DOHH2 (cell line): Measurements from ENCODE around the gene PRAMEF20.

ENCODE experiments used
- H3F3A ChIP-seq: fragments of 200-600 bp; sonication (generic), shearing (Covaris generic); 2 replicates; pipeline ENCODE4 v1.6.0; 2016; ENCODE audit warnings: antibody characterized with exemption, mild to moderate bottlenecking; ENCODE audit not compliant: control insufficient read depth, insufficient read depth
- H3K27ac ChIP-seq: fragments of 200-600 bp; sonication (generic); 2 replicates; pipeline ENCODE4 v1.5.1; 2014; ENCODE audit warnings: low read depth, mild to moderate bottlenecking, low read length, moderate library complexity
- H3K27me3 ChIP-seq: fragments of 200-600 bp; sonication (generic); 2 replicates; pipeline ENCODE4 v1.6.1; 2014; ENCODE audit warnings: mild to moderate bottlenecking, low read length, mixed read lengths; ENCODE audit not compliant: control insufficient read depth
- H3K36me3 ChIP-seq: fragments of 200-600 bp; sonication (generic); 2 replicates; pipeline ENCODE4 v1.6.1; 2014; ENCODE audit warnings: mild to moderate bottlenecking, low read length, moderate library complexity, mixed read lengths; ENCODE audit not compliant: control insufficient read depth
- H3K4me1 ChIP-seq: fragments of 200-600 bp; sonication (generic); 2 replicates; pipeline ENCODE4 v1.6.1; 2014; ENCODE audit warnings: mild to moderate bottlenecking, low read length, mixed read lengths; ENCODE audit not compliant: control insufficient read depth
- H3K4me2 ChIP-seq: fragments of 200-600 bp; sonication (generic); 2 replicates; pipeline ENCODE4 v1.6.0; 2014; ENCODE audit warnings: mild to moderate bottlenecking, low read length, moderate library complexity
- H3K4me3 ChIP-seq: fragments of 200-600 bp; sonication (generic); 2 replicates; pipeline ENCODE4 v1.5.1; 2014; ENCODE audit warnings: mild to moderate bottlenecking, low read length, mixed read lengths
- H3K79me2 ChIP-seq: fragments of 200-600 bp; sonication (generic); 2 replicates; pipeline ENCODE4 v1.6.1; 2014; ENCODE audit warnings: mild to moderate bottlenecking, low read length, mixed read lengths; ENCODE audit not compliant: control insufficient read depth
- H3K9me2 ChIP-seq: fragments of 200-600 bp; sonication (generic); replicated peaks from 2 replicates; pipeline ENCODE4 v1.6.1; 2014; ENCODE audit warnings: mild to moderate bottlenecking, low read length, mixed read lengths; ENCODE audit not compliant: control insufficient read depth
- H3K9me3 ChIP-seq: fragments of 200-600 bp; sonication (generic); 2 replicates; pipeline ENCODE4 v1.6.1; 2014; ENCODE audit warnings: antibody characterized with exemption, low read length, mixed read lengths; ENCODE audit not compliant: control insufficient read depth, insufficient read depth
- H4K20me1 ChIP-seq: fragments of 200-600 bp; sonication (generic); 2 replicates; pipeline ENCODE4 v1.6.0; 2014; ENCODE audit warnings: low read depth, mild to moderate bottlenecking, antibody characterized with exemption, low read length, moderate library complexity; ENCODE audit not compliant: control insufficient read depth, insufficient read depth
- EZH2phosphoT487 ChIP-seq: fragments of 200-600 bp; sonication (generic); IDR thresholded peaks from 2 replicates; pipeline ENCODE4 v1.6.1; 2017; ENCODE audit warnings: borderline replicate concordance, mild to moderate bottlenecking, antibody characterized with exemption, low read length, moderate library complexity, mixed read lengths
- TF ChIP-seq, protein P1 (sequence below): fragments of 200-600 bp; sonication (generic); IDR thresholded peaks from one replicate; pipeline ENCODE4 v1.5.1; 2014; ENCODE audit warnings: antibody characterized with exemption, mild to moderate bottlenecking, low read depth, low read length; ENCODE audit not compliant: poor library complexity, severe bottlenecking

PRAMEF20 gene

GRCh38 chr1:13443335-13443979 lies 33.2 kb downstream of the PRAMEF20 start:
- Histone ChIP-seq H3K9me2 (no peaks in the 10 kb centered on the region), H3K4me3 (no peak overlapping the region), H3K79me2 (no peaks in the 10 kb centered on the region), H3K9me3 (no peaks in the 10 kb centered on the region), H3K27me3 (no peaks in the 10 kb centered on the region), H4K20me1 (no peaks in the 10 kb centered on the region), H3F3A (no peaks in the 10 kb centered on the region), H3K36me3 (no peaks in the 10 kb centered on the region), H3K4me1 (no peaks in the 10 kb centered on the region), H3K4me2 (no peak overlapping the region), H3K27ac (no peak overlapping the region)
- TF ChIP-seq EZH2phosphoT487, result no peak
- TF ChIP-seq, protein P1, sequence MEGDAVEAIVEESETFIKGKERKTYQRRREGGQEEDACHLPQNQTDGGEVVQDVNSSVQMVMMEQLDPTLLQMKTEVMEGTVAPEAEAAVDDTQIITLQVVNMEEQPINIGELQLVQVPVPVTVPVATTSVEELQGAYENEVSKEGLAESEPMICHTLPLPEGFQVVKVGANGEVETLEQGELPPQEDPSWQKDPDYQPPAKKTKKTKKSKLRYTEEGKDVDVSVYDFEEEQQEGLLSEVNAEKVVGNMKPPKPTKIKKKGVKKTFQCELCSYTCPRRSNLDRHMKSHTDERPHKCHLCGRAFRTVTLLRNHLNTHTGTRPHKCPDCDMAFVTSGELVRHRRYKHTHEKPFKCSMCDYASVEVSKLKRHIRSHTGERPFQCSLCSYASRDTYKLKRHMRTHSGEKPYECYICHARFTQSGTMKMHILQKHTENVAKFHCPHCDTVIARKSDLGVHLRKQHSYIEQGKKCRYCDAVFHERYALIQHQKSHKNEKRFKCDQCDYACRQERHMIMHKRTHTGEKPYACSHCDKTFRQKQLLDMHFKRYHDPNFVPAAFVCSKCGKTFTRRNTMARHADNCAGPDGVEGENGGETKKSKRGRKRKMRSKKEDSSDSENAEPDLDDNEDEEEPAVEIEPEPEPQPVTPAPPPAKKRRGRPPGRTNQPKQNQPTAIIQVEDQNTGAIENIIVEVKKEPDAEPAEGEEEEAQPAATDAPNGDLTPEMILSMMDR, result no peak

DNA sequence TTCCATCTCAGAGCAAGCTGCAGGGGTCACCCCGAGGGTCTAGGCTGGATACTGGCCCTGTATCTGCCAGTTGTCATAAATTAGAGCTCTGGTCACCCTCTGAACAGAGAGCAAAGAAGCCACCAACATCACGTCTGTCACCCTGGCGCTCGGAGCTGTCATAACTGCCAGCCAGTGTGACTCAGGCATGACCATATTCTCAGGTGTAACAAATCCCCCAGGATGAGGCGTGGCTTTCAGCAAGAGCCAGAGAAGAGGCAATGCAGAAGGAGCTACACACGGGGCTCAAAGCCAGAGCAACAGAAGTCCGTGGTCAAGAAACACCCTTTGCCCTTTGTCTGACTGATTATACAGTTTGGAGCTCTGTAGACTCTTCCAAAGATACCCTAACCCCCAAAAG lies 40.0 kb downstream of the PRAMEF20 start:
- Histone ChIP-seq H3K27ac (no peak overlapping the region), H3K36me3 (no peaks in the 10 kb centered on the region), H3K9me2 (no peaks in the 10 kb centered on the region), H3K4me3 (no peak overlapping the region), H4K20me1 (no peaks in the 10 kb centered on the region), H3K9me3 (no peaks in the 10 kb centered on the region), H3K79me2 (no peaks in the 10 kb centered on the region), H3K4me2 (no peak overlapping the region), H3K4me1 (no peaks in the 10 kb centered on the region), H3F3A (no peaks in the 10 kb centered on the region), H3K27me3 (no peaks in the 10 kb centered on the region)
- TF ChIP-seq, protein P1, result no peak
- TF ChIP-seq EZH2phosphoT487, result no peak

DNA sequence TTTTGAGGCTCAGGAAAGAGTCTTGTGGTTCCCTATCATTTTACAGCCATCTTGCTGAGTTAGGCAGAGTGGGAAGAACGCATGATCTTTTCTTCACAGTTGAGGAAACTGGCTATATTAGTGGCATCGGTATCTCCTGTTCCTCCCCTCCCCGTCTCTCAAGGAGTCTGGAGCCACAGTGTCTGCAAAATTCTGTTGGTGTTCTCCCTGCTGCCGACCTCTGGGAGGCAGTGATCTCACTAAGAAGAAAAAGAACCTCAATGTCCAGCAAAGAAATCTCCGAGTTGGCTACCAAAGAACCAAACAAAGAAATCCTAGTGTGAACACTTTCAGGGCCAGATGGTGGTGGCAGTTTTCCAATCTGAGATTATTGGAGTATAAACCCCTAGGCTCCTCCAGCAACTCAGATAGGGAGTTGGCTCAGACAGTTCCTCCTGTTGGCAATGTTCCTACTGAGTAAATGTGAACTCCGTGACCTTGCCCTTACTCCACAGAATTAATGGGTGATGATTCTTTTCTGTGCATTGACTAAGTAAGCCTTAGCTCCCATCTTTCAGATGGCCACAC lies 41.2 kb downstream of the PRAMEF20 start:
- H4K20me1 ChIP-seq, result no peaks in the 10 kb centered on the region
- no peaks in the 10 kb centered on the region for H3K27me3 ChIP-seq
- H3K4me1 ChIP-seq, result no peaks in the 10 kb centered on the region
- no peaks in the 10 kb centered on the region for H3K9me2 ChIP-seq
- no peaks in the 10 kb centered on the region for H3K79me2 ChIP-seq
- H3K4me2 ChIP-seq, result no peak overlapping the region
- H3K27ac ChIP-seq, result no peak overlapping the region
- no peaks in the 10 kb centered on the region for H3F3A ChIP-seq
- no peaks in the 10 kb centered on the region for H3K36me3 ChIP-seq
- no peak overlapping the region for H3K4me3 ChIP-seq
- H3K9me3 ChIP-seq, result no peaks in the 10 kb centered on the region
- TF ChIP-seq EZH2phosphoT487, result no peak
- TF ChIP-seq, protein P1, result no peak
